ENCODE measurements around the gene FLRT3. TPM values are rescaled to one million over a fixed set of nuclear protein-coding genes. Genes with fewer than 3 reads are reported as not detected.

FLRT3 gene
- total RNA-seq, 1 experiment from 2014 or later: 1.5 TPM

DNA sequence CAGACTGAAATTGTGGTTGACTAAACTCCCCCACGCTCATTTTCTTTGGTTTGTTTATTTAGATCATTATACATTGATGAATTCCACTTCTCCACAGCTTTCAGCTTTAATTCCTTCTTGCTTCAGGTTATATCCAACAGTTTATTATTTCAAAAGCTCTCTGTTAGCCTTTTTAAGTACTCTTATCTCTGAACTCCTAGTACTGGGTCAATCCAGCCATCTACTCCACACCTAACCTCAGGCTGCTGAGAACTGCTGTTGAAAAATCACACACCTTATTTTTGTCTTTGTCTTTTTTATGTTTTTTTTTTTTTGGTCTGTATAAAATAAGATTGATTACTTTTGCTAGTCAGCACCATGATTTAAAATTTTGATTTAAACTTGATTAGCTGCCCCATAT, 32.9 kb downstream of the FLRT3 start:
- no peaks in the 10 kb centered on the region for H3K27me3 ChIP-seq (ENCODE audit: insufficient read depth, low read length)
- BruUV-seq (replicated peaks): no TSS peak
- H4K20me1 ChIP-seq (ENCODE audit: insufficient read depth): no peaks in the 10 kb centered on the region
- H3K9ac ChIP-seq (ENCODE audit: low read length): no peak overlapping the region
- H3K79me2 ChIP-seq (ENCODE audit: insufficient read depth, low read length): no peaks in the 10 kb centered on the region
- H3K36me3 ChIP-seq (ENCODE audit: control insufficient read depth in 1 of 2, insufficient read depth in 2 of 2, low read length in 2 of 2): no peaks in the 10 kb centered on the region
- no peaks in the 10 kb centered on the region for H3K9me2 ChIP-seq (ENCODE audit: insufficient read depth)
- H2AFZ ChIP-seq (ENCODE audit: low read depth, low read length, poor library complexity, severe bottlenecking): no peak overlapping the region
- no peak overlapping the region for H3K27ac ChIP-seq (ENCODE audit: low read depth, low read length)
- no peaks in the 10 kb centered on the region for H3K9me3 ChIP-seq (ENCODE audit: control insufficient read depth in 1 of 2, insufficient read depth in 1 of 2, low read depth in 1 of 2, low read length in 2 of 2)
- H3K4me2 ChIP-seq (ENCODE audit: low read length): no peak overlapping the region
- no peaks in the 10 kb centered on the region for H3K4me1 ChIP-seq (ENCODE audit: control insufficient read depth in 1 of 2, insufficient read depth in 2 of 2, low read length in 2 of 2)
- ChIA-PET RAD21 (ENCODE audit: low non-redundant PET in 1 of 2, low total read pairs in 2 of 2, uncharacterized antibody in 2 of 2, unreplicated experiment in 2 of 2) (no interaction called here), CTCF (no interaction called here), POLR2A (no interaction called here)
- ATAC-seq (no peak), DNase-seq (ENCODE audit: low read depth, low spot score) (no peak)
- TF ChIP-seq CBX3 (IDR thresholded peaks at IDR 0.05; ENCODE audit: low read depth) (no peak), EZH2 (IDR thresholded peaks at IDR 0.05) (no peak), SP1 (IDR thresholded peaks at IDR 0.05; ENCODE audit: low read depth) (no peak), ZFX (IDR thresholded peaks at IDR 0.05) (no peak), ZNF274 (IDR thresholded peaks at IDR 0.05; ENCODE audit: low read depth, low read length) (no peak), POLR2AphosphoS5 (IDR thresholded peaks at IDR 0.05; ENCODE audit: low read depth, low read length) (no peak), EZH2phosphoT487 (IDR thresholded peaks at IDR 0.05; ENCODE audit: borderline replicate concordance) (no peak), JUND (IDR thresholded peaks at IDR 0.05) (no peak)
- TF ChIP-seq, protein P1, sequence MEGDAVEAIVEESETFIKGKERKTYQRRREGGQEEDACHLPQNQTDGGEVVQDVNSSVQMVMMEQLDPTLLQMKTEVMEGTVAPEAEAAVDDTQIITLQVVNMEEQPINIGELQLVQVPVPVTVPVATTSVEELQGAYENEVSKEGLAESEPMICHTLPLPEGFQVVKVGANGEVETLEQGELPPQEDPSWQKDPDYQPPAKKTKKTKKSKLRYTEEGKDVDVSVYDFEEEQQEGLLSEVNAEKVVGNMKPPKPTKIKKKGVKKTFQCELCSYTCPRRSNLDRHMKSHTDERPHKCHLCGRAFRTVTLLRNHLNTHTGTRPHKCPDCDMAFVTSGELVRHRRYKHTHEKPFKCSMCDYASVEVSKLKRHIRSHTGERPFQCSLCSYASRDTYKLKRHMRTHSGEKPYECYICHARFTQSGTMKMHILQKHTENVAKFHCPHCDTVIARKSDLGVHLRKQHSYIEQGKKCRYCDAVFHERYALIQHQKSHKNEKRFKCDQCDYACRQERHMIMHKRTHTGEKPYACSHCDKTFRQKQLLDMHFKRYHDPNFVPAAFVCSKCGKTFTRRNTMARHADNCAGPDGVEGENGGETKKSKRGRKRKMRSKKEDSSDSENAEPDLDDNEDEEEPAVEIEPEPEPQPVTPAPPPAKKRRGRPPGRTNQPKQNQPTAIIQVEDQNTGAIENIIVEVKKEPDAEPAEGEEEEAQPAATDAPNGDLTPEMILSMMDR (IDR thresholded peaks at IDR 0.05 in 2 of 3, conservative IDR thresholded peaks at IDR 0.05 in 1 of 3; ENCODE audit: borderline replicate concordance in 1 of 3, insufficient read depth in 1 of 3, low read depth in 2 of 3, low read length in 2 of 3): no peak
- TF ChIP-seq, protein P2, sequence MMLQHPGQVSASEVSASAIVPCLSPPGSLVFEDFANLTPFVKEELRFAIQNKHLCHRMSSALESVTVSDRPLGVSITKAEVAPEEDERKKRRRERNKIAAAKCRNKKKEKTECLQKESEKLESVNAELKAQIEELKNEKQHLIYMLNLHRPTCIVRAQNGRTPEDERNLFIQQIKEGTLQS (IDR thresholded peaks at IDR 0.05): no peak
- no peak overlapping the region for H3K4me3 ChIP-seq (replicated peaks in 1 of 2; ENCODE audit: low read depth in 1 of 2, low read length in 2 of 2)
- intact Hi-C loops (cut with micrococcal nuclease): no loop called here

DNA sequence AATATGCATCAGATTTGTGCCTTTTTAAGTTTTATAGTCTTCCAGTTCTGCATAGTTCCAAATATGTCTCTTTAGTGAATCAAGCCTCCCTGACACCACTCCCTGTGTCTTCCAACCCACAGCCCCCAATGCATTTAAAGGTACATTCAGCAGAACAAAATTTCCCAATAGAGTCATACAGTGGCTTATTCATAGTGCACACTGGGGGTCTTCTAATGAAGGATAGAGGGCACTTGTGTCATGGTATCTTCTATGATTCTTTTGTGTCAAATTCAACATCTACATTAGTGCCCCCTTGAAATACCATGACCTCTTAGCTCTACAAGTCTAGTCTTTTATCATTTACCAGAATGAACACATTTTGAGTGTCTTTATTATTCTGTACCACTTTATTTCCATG, 33.8 kb downstream of the FLRT3 start:
- Histone ChIP-seq H3K79me2 (ENCODE audit: insufficient read depth, low read length) (no peaks in the 10 kb centered on the region), H2AFZ (ENCODE audit: low read depth, low read length, poor library complexity, severe bottlenecking) (no peak overlapping the region), H3K9ac (ENCODE audit: low read length) (no peak overlapping the region), H3K27me3 (ENCODE audit: insufficient read depth, low read length) (no peaks in the 10 kb centered on the region), H3K27ac (ENCODE audit: low read depth, low read length) (no peak overlapping the region), H3K36me3 (ENCODE audit: control insufficient read depth in 1 of 2, insufficient read depth in 2 of 2, low read length in 2 of 2) (no peaks in the 10 kb centered on the region), H3K9me2 (ENCODE audit: insufficient read depth) (no peaks in the 10 kb centered on the region), H4K20me1 (ENCODE audit: insufficient read depth) (no peaks in the 10 kb centered on the region), H3K4me1 (ENCODE audit: control insufficient read depth in 1 of 2, insufficient read depth in 2 of 2, low read length in 2 of 2) (no peaks in the 10 kb centered on the region), H3K4me2 (ENCODE audit: low read length) (no peak overlapping the region), H3K4me3 (replicated peaks in 1 of 2; ENCODE audit: low read depth in 1 of 2, low read length in 2 of 2) (no peak overlapping the region), H3K9me3 (ENCODE audit: control insufficient read depth in 1 of 2, insufficient read depth in 1 of 2, low read depth in 1 of 2, low read length in 2 of 2) (no peaks in the 10 kb centered on the region)
- DNase-seq (ENCODE audit: low read depth, low spot score) (no peak), ATAC-seq (no peak)
- RAD21 ChIA-PET (ENCODE audit: low non-redundant PET in 1 of 2, low total read pairs in 2 of 2, uncharacterized antibody in 2 of 2, unreplicated experiment in 2 of 2): no interaction called here
- POLR2A ChIA-PET: no interaction called here
- CTCF ChIA-PET: no interaction called here
- TF ChIP-seq POLR2A (IDR thresholded peaks at IDR 0.05; ENCODE audit: borderline replicate concordance, extremely low read depth, insufficient read depth, insufficient read length) (no peak), EGR1 (IDR thresholded peaks at IDR 0.05; ENCODE audit: low read depth) (no peak), JUND (IDR thresholded peaks at IDR 0.05) (no peak), EZH2 (IDR thresholded peaks at IDR 0.05) (no peak), ZNF274 (IDR thresholded peaks at IDR 0.05; ENCODE audit: low read depth, low read length) (no peak)
- TF ChIP-seq, protein P1 (IDR thresholded peaks at IDR 0.05 in 2 of 3, conservative IDR thresholded peaks at IDR 0.05 in 1 of 3; ENCODE audit: borderline replicate concordance in 1 of 3, insufficient read depth in 1 of 3, low read depth in 2 of 3, low read length in 2 of 3): no peak
- TF ChIP-seq, protein P2 (IDR thresholded peaks at IDR 0.05): no peak
- BruUV-seq (replicated peaks): no TSS peak
- intact Hi-C loops (cut with micrococcal nuclease): no loop called here
